CD4-positive, CD25-positive, alpha-beta regulatory T cell (primary cell): ENCODE results near the gene RGL4. TPM values are rescaled to one million over a fixed set of nuclear protein-coding genes. Genes with fewer than 3 reads are reported as not detected.
"Not testable (repeated sequence)": the region's sequence is repeated elsewhere in the genome, so short reads cannot be mapped to it uniquely, and the experiment has no call there.

Experiments
- ATAC-seq, 2 donors: fragments of 150-1000 bp; cut with Tn5 transposase; one replicate each; pipeline ENCODE4 v1.10.0; 2021; ENCODE audit warnings: low read depth in 2 of 2, moderate number of reproducible peaks in 2 of 2, moderate library complexity in 1 of 2
- DNase-seq, 3 donors: peaks; one replicate each; pipeline versions ENCODE4 v3.0.0 to v3.0.0-alpha.2; 2012 to 2022; ENCODE audit warnings: mixed read lengths in 1 of 3
- H3K27ac ChIP-seq: one replicate; pipeline ENCODE4 v1.7.0; 2013; ENCODE audit warnings: mild to moderate bottlenecking, low read length; ENCODE audit not compliant: insufficient read depth, poor library complexity, severe bottlenecking
- H3K27me3 ChIP-seq: one replicate; pipeline ENCODE4 v1.7.0; 2013; ENCODE audit warnings: low read length; ENCODE audit not compliant: control insufficient read depth, insufficient read depth
- H3K36me3 ChIP-seq: one replicate; pipeline ENCODE4 v1.7.0; 2013; ENCODE audit warnings: mild to moderate bottlenecking, low read length, moderate library complexity; ENCODE audit not compliant: control insufficient read depth, insufficient read depth
- H3K4me1 ChIP-seq: 2 replicates; pipeline ENCODE4 v1.7.0; 2013; ENCODE audit warnings: mild to moderate bottlenecking, low read length; ENCODE audit not compliant: insufficient read depth, control insufficient read depth, poor library complexity, severe bottlenecking
- H3K4me3 ChIP-seq: one replicate; pipeline ENCODE4 v1.7.0; 2013; ENCODE audit warnings: low read depth, mild to moderate bottlenecking, low read length, moderate library complexity
- H3K9me3 ChIP-seq, 2 experiments: 1 replicate in 1 of 2; 2 replicates in 1 of 2; pipeline ENCODE4 v1.7.0; 2013; ENCODE audit warnings: low read length in 2 of 2, mild to moderate bottlenecking in 1 of 2, moderate library complexity in 1 of 2; ENCODE audit not compliant: control insufficient read depth in 2 of 2
- H3K27ac Mint-ChIP-seq, 3 donors: one replicate each; pipeline ENCODE4 v1.8.0; 2020 to 2022; ENCODE audit warnings: mild to moderate bottlenecking in 3 of 3, mixed read lengths in 3 of 3, moderate library complexity in 2 of 3
- H3K27me3 Mint-ChIP-seq: one replicate; pipeline ENCODE4 v1.8.0; 2022; ENCODE audit warnings: mild to moderate bottlenecking, mixed read lengths
- H3K36me3 Mint-ChIP-seq: one replicate; pipeline ENCODE4 v1.8.0; 2020; ENCODE audit warnings: mixed read lengths
- H3K4me1 Mint-ChIP-seq, 4 donors: one replicate each; pipeline ENCODE4 v1.8.0; 2020 to 2022; ENCODE audit warnings: mixed read lengths in 4 of 4, mild to moderate bottlenecking in 1 of 4
- H3K4me3 Mint-ChIP-seq, 4 donors: one replicate each; pipeline ENCODE4 v1.8.0; 2020 to 2022; ENCODE audit warnings: mild to moderate bottlenecking in 4 of 4, mixed read lengths in 4 of 4, moderate library complexity in 3 of 4
- H3K9me3 Mint-ChIP-seq, 7 donors: one replicate each; pipeline ENCODE4 v1.8.0; 2020 to 2022; ENCODE audit warnings: mixed read lengths in 7 of 7, mild to moderate bottlenecking in 3 of 7, moderate library complexity in 2 of 7
- polyA plus RNA-seq, 4 donors: library from polyadenylated mRNA; unstranded; fragments of 300-500 nt; fragmentation: Illumina TruSeq; gene quantifications; one replicate each; pipeline ENCODE4 v1.2.3, GENCODE V29; 2021
- total RNA-seq: library from RNA; stranded (reverse); gene quantifications from one replicate; pipeline ENCODE4 v1.2.3, GENCODE V29; 2022

RGL4 gene
- total and polyA plus RNA-seq, 5 donors from 2014 or later = 22.1 to 85.0 (median 82.7) TPM

- H3K27ac ChIP-seq = peak overlapping the region; percentile 76
- peak overlapping the region; percentile 51 for H3K4me3 ChIP-seq
- DNase-seq = peak; percentile 77 to 91 (median 80)
Measured at GRCh38 chr22:23716811-23717801, 26.3 kb downstream of the RGL4 start.

GRCh38 chr22:23718371-23719165, 27.8 kb downstream of the RGL4 start:
- peak overlapping the region; percentile 61 to 84 (median 74) for H3K4me3 Mint-ChIP-seq
- Histone ChIP-seq H3K4me3 (no peak overlapping the region), H3K27me3 (no peaks in the 10 kb centered on the region), H3K9me3 (no peaks in the 10 kb centered on the region), H3K4me1 (peaks cover 16% of the 10 kb centered on the region), H3K36me3 (peaks cover 9% of the 10 kb centered on the region), H3K27ac (no peak overlapping the region)
- ATAC-seq (no peak), DNase-seq (no peak)
- no peak overlapping the region for H3K27ac Mint-ChIP-seq
- H3K4me1 Mint-ChIP-seq = peaks cover 0 to 25% (median 7%) of the 10 kb centered on the region in 4 donors
- peaks cover 0 to 2% (median 0%) of the 10 kb centered on the region in 7 donors for H3K9me3 Mint-ChIP-seq
- H3K27me3 Mint-ChIP-seq = no peaks in the 10 kb centered on the region
- peaks cover 8% of the 10 kb centered on the region for H3K36me3 Mint-ChIP-seq

More at GRCh38 chr22:23716811-23717801, 26.3 kb downstream of the RGL4 start:
- H3K4me3 Mint-ChIP-seq = peak overlapping the region; percentile 84 to 89 (median 86)
- H3K36me3 ChIP-seq = peaks cover 17% of the 10 kb centered on the region
- H3K27me3 ChIP-seq = no peaks in the 10 kb centered on the region
- H3K9me3 ChIP-seq = no peaks in the 10 kb centered on the region
- H3K4me1 Mint-ChIP-seq = peaks cover 0 to 27% (median 7%) of the 10 kb centered on the region in 4 donors
- peak overlapping the region; percentile 32 to 91 (median 91) for H3K27ac Mint-ChIP-seq
- ATAC-seq = peak; percentile 91 to 94
- H3K9me3 Mint-ChIP-seq = peaks cover 0 to 2% (median 0%) of the 10 kb centered on the region in 7 donors
- H3K27me3 Mint-ChIP-seq = no peaks in the 10 kb centered on the region
- H3K4me1 ChIP-seq = peaks cover 16% of the 10 kb centered on the region
- peaks cover 13% of the 10 kb centered on the region for H3K36me3 Mint-ChIP-seq

- Mint-ChIP-seq H3K36me3 (no peaks in the 10 kb centered on the region), H3K9me3 (no peaks in the 10 kb centered on the region), H3K4me1 (peaks cover 0 to 11% (median 0%) of the 10 kb centered on the region in 4 donors), H3K27me3 (peaks cover 6% of the 10 kb centered on the region), H3K27ac (no peak overlapping the region), H3K4me3 (no peak overlapping the region)
- Histone ChIP-seq H3K36me3 (no peaks in the 10 kb centered on the region), H3K4me3 (no peak overlapping the region), H3K27me3 (no peaks in the 10 kb centered on the region), H3K4me1 (peaks cover 11% of the 10 kb centered on the region), H3K27ac (no peak overlapping the region), H3K9me3 (no peaks in the 10 kb centered on the region)
- ATAC-seq = no peak
- DNase-seq = no peak
Measured at GRCh38 chr22:23720855-23721254, 30.0 kb downstream of the RGL4 start.

GRCh38 chr22:23722160-23722559, 31.3 kb downstream of the RGL4 start:
- no peaks in the 10 kb centered on the region for H3K36me3 Mint-ChIP-seq
- no peak for DNase-seq

GRCh38 chr22:23722724-23723123, 31.9 kb downstream of the RGL4 start:
- no peaks in the 10 kb centered on the region for H3K9me3 ChIP-seq
- ATAC-seq = no peak
- Mint-ChIP-seq H3K36me3 (no peaks in the 10 kb centered on the region), H3K27ac (no peak overlapping the region), H3K9me3 (no peaks in the 10 kb centered on the region), H3K4me1 (no peaks in the 10 kb centered on the region), H3K27me3 (peaks cover 14% of the 10 kb centered on the region), H3K4me3 (no peak overlapping the region)
- H3K4me1 ChIP-seq = no peaks in the 10 kb centered on the region
- no peaks in the 10 kb centered on the region for H3K36me3 ChIP-seq
- no peak overlapping the region for H3K27ac ChIP-seq
- H3K4me3 ChIP-seq = no peak overlapping the region
- DNase-seq = no peak
- H3K27me3 ChIP-seq = no peaks in the 10 kb centered on the region

More at GRCh38 chr22:23722160-23722559, 31.3 kb downstream of the RGL4 start:
- Histone ChIP-seq H3K27ac (no peak overlapping the region), H3K36me3 (no peaks in the 10 kb centered on the region), H3K27me3 (no peaks in the 10 kb centered on the region), H3K4me1 (peaks cover 2% of the 10 kb centered on the region), H3K9me3 (no peaks in the 10 kb centered on the region), H3K4me3 (no peak overlapping the region)
- Mint-ChIP-seq H3K9me3 (no peaks in the 10 kb centered on the region), H3K27ac (no peak overlapping the region), H3K4me1 (peaks cover 0 to 4% (median 0%) of the 10 kb centered on the region in 4 donors), H3K4me3 (no peak overlapping the region), H3K27me3 (peaks cover 12% of the 10 kb centered on the region)
- no peak for ATAC-seq

- H3K4me1 Mint-ChIP-seq, H3K27me3 ChIP-seq, H3K36me3 Mint-ChIP-seq, H3K27ac ChIP-seq, DNase-seq, H3K4me1 ChIP-seq, H3K9me3 ChIP-seq, H3K4me3 Mint-ChIP-seq, ATAC-seq, H3K4me3 ChIP-seq, H3K36me3 ChIP-seq, H3K9me3 Mint-ChIP-seq: not testable (repeated sequence)
- peaks cover 16% of the 10 kb centered on the region for H3K27me3 Mint-ChIP-seq
- peak overlapping the region in 1 of 3 donors; percentile 46 for H3K27ac Mint-ChIP-seq
Measured at GRCh38 chr22:23728108-23728507, 37.3 kb downstream of the RGL4 start.

GRCh38 chr22:23737696-23738095, 46.9 kb downstream of the RGL4 start:
- H3K36me3 ChIP-seq = peaks cover under 1% of the 10 kb centered on the region
- H3K36me3 Mint-ChIP-seq = no peaks in the 10 kb centered on the region

More at GRCh38 chr22:23737696-23738095, 46.9 kb downstream of the RGL4 start:
- Mint-ChIP-seq H3K27ac (no peak overlapping the region), H3K27me3 (no peaks in the 10 kb centered on the region), H3K4me1 (no peaks in the 10 kb centered on the region), H3K9me3 (no peaks in the 10 kb centered on the region), H3K4me3 (no peak overlapping the region)
- Histone ChIP-seq H3K27ac (no peak overlapping the region), H3K9me3 (no peaks in the 10 kb centered on the region), H3K4me3 (no peak overlapping the region), H3K27me3 (no peaks in the 10 kb centered on the region), H3K4me1 (no peaks in the 10 kb centered on the region)
- DNase-seq (no peak), ATAC-seq (no peak)
